GM19395 (cell line): ENCODE results near the gene PTPN7.
"Not testable (repeated sequence)": the region's sequence is repeated elsewhere in the genome, so short reads cannot be mapped to it uniquely, and the experiment has no call there.

Experiments
- ATAC-seq: cut with Tn5 transposase; IDR thresholded peaks from one replicate; pipeline ENCODE4 v1.9.1; 2021; ENCODE audit warnings: mild to moderate bottlenecking, moderate library complexity; ENCODE audit not compliant: unreplicated experiment

The PTPN7 gene

GRCh38 chr1:202160377-202160940, at the start of gene PTPN7:
Gene PTPN7 (minus strand): TSS chr1:202160602. CDS start chr1:202159402, 1,200 bp downstream.
- ATAC-seq: no peak

- ATAC-seq: no peak
Observed at GRCh38 chr1:202208351-202208857, 48.0 kb upstream of the PTPN7 start.

GRCh38 chr1:202207292-202207691, 46.9 kb upstream of the PTPN7 start:
- no peak for ATAC-seq

GRCh38 chr1:202205523-202206190, 45.3 kb upstream of the PTPN7 start:
- no peak for ATAC-seq

- no peak for ATAC-seq
Observed at GRCh38 chr1:202204065-202204464, 43.7 kb upstream of the PTPN7 start.

GRCh38 chr1:202203238-202204039, 43.0 kb upstream of the PTPN7 start:
- no peak for ATAC-seq

GRCh38 chr1:202202500-202203168, 42.2 kb upstream of the PTPN7 start:
- ATAC-seq: no peak

- ATAC-seq: no peak
Observed at GRCh38 chr1:202201971-202202370, 41.6 kb upstream of the PTPN7 start.

- ATAC-seq: no peak
Observed at GRCh38 chr1:202201266-202201665, 40.9 kb upstream of the PTPN7 start.

- no peak for ATAC-seq
Observed at GRCh38 chr1:202200669-202201068, 40.3 kb upstream of the PTPN7 start.

GRCh38 chr1:202200112-202200548, 39.7 kb upstream of the PTPN7 start:
- no peak for ATAC-seq

- no peak for ATAC-seq
Observed at GRCh38 chr1:202199040-202199889, 38.9 kb upstream of the PTPN7 start.

GRCh38 chr1:202198366-202198724, 37.9 kb upstream of the PTPN7 start:
- ATAC-seq: no peak

GRCh38 chr1:202197653-202198365, 37.4 kb upstream of the PTPN7 start:
- no peak for ATAC-seq

- no peak for ATAC-seq
Observed at GRCh38 chr1:202194328-202194648, 33.9 kb upstream of the PTPN7 start.

GRCh38 chr1:202193614-202194327, 33.4 kb upstream of the PTPN7 start, which contains the start of gene LGR6:
Gene LGR6 (plus strand): TSS chr1:202193799. CDS start chr1:202193990, 191 bp downstream.
- ATAC-seq: no peak

GRCh38 chr1:202192770-202193613, 32.6 kb upstream of the PTPN7 start:
- no peak for ATAC-seq

- not testable (repeated sequence) for ATAC-seq
Observed at GRCh38 chr1:202191391-202191790, 31.0 kb upstream of the PTPN7 start.
